SK-N-SH treated with all-trans-retinoic acid at 6 μM for 48 hours (cell line): ENCODE results near the gene KLHDC10.

Experiments
- ATAC-seq: fragments of 200-7000 bp; cut with Tn5 transposase; 3 replicates; pipeline ENCODE4 v1.9.1; 2020; ENCODE audit warnings: mild to moderate bottlenecking, moderate library complexity
- ARNTL ChIP-seq: fragments of 450-650 bp; formaldehyde crosslinking; IDR thresholded peaks from 2 replicates; pipeline ENCODE4 v1.5.0; 2020; ENCODE audit warnings: low read depth, mild to moderate bottlenecking, moderate library complexity, borderline replicate concordance
- BACH2 ChIP-seq: fragments of 250-450 bp; sonication (Bioruptor Pico); IDR thresholded peaks from 2 replicates; pipeline ENCODE4 v1.9.0; 2021; ENCODE audit warnings: mild to moderate bottlenecking, borderline replicate concordance
- CSDC2 ChIP-seq: fragments of 250-450 bp; sonication (Bioruptor Pico); IDR thresholded peaks from 2 replicates; pipeline ENCODE4 v1.5.0; 2020; ENCODE audit warnings: mild to moderate bottlenecking, moderate library complexity
- ESRRG ChIP-seq: fragments of 250-450 bp; sonication (Bioruptor Pico); IDR thresholded peaks from 2 replicates; pipeline ENCODE4 v1.6.1; 2021; ENCODE audit warnings: mild to moderate bottlenecking
- GLIS3 ChIP-seq: fragments of 250-450 bp; sonication (Bioruptor Pico); IDR thresholded peaks from 2 replicates; pipeline ENCODE4 v1.5.0; 2020; ENCODE audit warnings: mild to moderate bottlenecking, moderate library complexity
- ISL1 ChIP-seq: fragments of 250-450 bp; sonication (Bioruptor Pico); IDR thresholded peaks from 2 replicates; pipeline ENCODE4 v2.1.2; 2022; ENCODE audit warnings: mild to moderate bottlenecking, moderate library complexity
- OSR1 ChIP-seq: fragments of 250-450 bp; sonication (Bioruptor Pico); IDR thresholded peaks from 2 replicates; pipeline ENCODE4 v1.8.0; 2022; ENCODE audit warnings: moderate library complexity, mild to moderate bottlenecking, inconsistent platforms
- PPARA ChIP-seq: fragments of 250-450 bp; sonication (Bioruptor Pico); IDR thresholded peaks from 2 replicates; pipeline ENCODE4 v1.5.0; 2020; ENCODE audit warnings: mild to moderate bottlenecking, borderline replicate concordance
- RARB ChIP-seq: fragments of 250-450 bp; sonication (Bioruptor Pico); IDR thresholded peaks from 2 replicates; pipeline ENCODE4 v1.8.0; 2021; ENCODE audit warnings: mild to moderate bottlenecking, moderate library complexity
- SNAI2 ChIP-seq: fragments of 250-450 bp; sonication (Bioruptor Pico); IDR thresholded peaks from 2 replicates; pipeline ENCODE4 v1.5.0; 2020; ENCODE audit warnings: mild to moderate bottlenecking, moderate library complexity
- TOX ChIP-seq: fragments of 250-450 bp; sonication (Bioruptor Pico); IDR thresholded peaks from 2 replicates; pipeline ENCODE4 v1.8.0; 2021; ENCODE audit warnings: mild to moderate bottlenecking, moderate library complexity, borderline replicate concordance
- ZC3H10 ChIP-seq: fragments of 250-450 bp; sonication (Bioruptor Pico); IDR thresholded peaks from 2 replicates; pipeline ENCODE4 v1.5.1; 2021; ENCODE audit warnings: mild to moderate bottlenecking, moderate library complexity
- ZFP3 ChIP-seq: fragments of 250-450 bp; sonication (Bioruptor Pico); IDR thresholded peaks from 2 replicates; pipeline ENCODE4 v1.5.0; 2020; ENCODE audit warnings: mild to moderate bottlenecking, moderate library complexity
- ZFP30 ChIP-seq: fragments of 450-650 bp; formaldehyde crosslinking; IDR thresholded peaks from 2 replicates; pipeline ENCODE4 v1.5.0; 2022; ENCODE audit warnings: mild to moderate bottlenecking, moderate library complexity
- ZNF565 ChIP-seq: fragments of 450-650 bp; formaldehyde crosslinking; conservative IDR thresholded peaks from 2 replicates; pipeline ENCODE4 v1.5.0; 2020; ENCODE audit warnings: low read depth, mild to moderate bottlenecking, moderate library complexity
- ZNF70 ChIP-seq: fragments of 450-650 bp; formaldehyde crosslinking; IDR thresholded peaks from 2 replicates; pipeline ENCODE4 v1.5.0; 2020; ENCODE audit warnings: mild to moderate bottlenecking, moderate library complexity
- ZNF8 ChIP-seq: fragments of 450-650 bp; formaldehyde crosslinking; IDR thresholded peaks from 2 replicates; pipeline ENCODE4 v1.5.0; 2020; ENCODE audit warnings: mild to moderate bottlenecking, moderate library complexity
- TF ChIP-seq, protein P1 (sequence below): fragments of 250-450 bp; sonication (Bioruptor Pico); IDR thresholded peaks from 2 replicates; pipeline ENCODE4 v1.8.0; 2020; ENCODE audit warnings: mild to moderate bottlenecking, moderate library complexity, borderline replicate concordance
- TF ChIP-seq, protein P2 (sequence below): fragments of 250-450 bp; sonication (Bioruptor Pico); IDR thresholded peaks from 2 replicates; pipeline ENCODE4 v1.8.0; 2021; ENCODE audit warnings: low read depth, mild to moderate bottlenecking, moderate library complexity, borderline replicate concordance
- TF ChIP-seq, protein P3 (sequence below): fragments of 250-450 bp; sonication (Bioruptor Pico); IDR thresholded peaks from 2 replicates; pipeline ENCODE4 v1.5.1; 2020; ENCODE audit warnings: low read depth, mild to moderate bottlenecking, moderate library complexity
- TF ChIP-seq, protein P4 (sequence below): fragments of 250-450 bp; sonication (Bioruptor Pico); IDR thresholded peaks from 2 replicates; pipeline ENCODE4 v1.5.0; 2020; ENCODE audit warnings: mild to moderate bottlenecking, moderate library complexity

KLHDC10 gene

DNA sequence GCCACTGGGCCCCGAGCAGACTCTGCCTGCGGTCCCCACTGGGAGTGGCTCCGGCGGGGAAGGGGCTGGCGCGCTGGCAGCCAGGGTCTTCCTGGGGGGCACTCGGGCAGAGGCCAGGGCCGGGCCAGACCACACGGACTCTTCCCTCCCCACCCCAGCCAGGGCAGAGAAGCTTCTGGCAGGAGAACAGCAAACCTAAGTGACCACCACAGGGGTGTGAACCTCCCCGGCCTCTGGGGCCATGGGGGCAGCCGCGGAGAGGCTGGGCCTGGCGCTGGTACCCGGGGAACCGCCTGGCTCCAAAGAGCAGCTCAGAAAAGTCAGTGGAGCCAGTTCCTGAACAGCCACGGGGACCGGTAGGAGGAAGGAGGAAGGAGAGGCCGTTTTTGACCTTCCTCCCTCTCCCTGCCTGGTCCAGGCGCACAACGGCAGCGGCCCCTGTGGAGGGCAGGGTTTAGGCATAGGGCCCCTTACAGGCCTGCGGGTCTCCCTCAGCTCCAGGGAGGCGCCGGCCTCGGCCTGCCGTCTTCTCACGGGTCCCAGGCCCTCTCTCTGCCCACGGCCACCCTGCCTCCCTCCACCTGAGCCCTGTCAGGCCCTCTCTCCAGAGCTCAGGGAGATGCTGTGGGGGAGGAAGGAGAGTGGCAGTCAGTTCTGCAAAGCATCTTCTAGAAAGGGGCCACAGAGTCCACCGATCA is 83.0 kb downstream of the KLHDC10 start:
- ATAC-seq: peak; percentile 6
- TF ChIP-seq, protein P1, sequence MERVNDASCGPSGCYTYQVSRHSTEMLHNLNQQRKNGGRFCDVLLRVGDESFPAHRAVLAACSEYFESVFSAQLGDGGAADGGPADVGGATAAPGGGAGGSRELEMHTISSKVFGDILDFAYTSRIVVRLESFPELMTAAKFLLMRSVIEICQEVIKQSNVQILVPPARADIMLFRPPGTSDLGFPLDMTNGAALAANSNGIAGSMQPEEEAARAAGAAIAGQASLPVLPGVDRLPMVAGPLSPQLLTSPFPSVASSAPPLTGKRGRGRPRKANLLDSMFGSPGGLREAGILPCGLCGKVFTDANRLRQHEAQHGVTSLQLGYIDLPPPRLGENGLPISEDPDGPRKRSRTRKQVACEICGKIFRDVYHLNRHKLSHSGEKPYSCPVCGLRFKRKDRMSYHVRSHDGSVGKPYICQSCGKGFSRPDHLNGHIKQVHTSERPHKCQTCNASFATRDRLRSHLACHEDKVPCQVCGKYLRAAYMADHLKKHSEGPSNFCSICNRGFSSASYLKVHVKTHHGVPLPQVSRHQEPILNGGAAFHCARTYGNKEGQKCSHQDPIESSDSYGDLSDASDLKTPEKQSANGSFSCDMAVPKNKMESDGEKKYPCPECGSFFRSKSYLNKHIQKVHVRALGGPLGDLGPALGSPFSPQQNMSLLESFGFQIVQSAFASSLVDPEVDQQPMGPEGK (CRISPR knock-in tag): no peak
- TF ChIP-seq ZFP30 (no peak), ZFP3 (CRISPR knock-in tag) (no peak), CSDC2 (CRISPR knock-in tag) (no peak), RARB (no peak), ISL1 (CRISPR knock-in tag) (no peak), TOX (no peak), OSR1 (no peak), ARNTL (CRISPR knock-in tag) (no peak), ZNF8 (CRISPR knock-in tag) (no peak), PPARA (CRISPR knock-in tag) (no peak), ZNF565 (CRISPR knock-in tag) (no peak), BACH2 (no peak), SNAI2 (CRISPR knock-in tag) (no peak), ZC3H10 (CRISPR knock-in tag) (no peak)
- TF ChIP-seq, protein P2, sequence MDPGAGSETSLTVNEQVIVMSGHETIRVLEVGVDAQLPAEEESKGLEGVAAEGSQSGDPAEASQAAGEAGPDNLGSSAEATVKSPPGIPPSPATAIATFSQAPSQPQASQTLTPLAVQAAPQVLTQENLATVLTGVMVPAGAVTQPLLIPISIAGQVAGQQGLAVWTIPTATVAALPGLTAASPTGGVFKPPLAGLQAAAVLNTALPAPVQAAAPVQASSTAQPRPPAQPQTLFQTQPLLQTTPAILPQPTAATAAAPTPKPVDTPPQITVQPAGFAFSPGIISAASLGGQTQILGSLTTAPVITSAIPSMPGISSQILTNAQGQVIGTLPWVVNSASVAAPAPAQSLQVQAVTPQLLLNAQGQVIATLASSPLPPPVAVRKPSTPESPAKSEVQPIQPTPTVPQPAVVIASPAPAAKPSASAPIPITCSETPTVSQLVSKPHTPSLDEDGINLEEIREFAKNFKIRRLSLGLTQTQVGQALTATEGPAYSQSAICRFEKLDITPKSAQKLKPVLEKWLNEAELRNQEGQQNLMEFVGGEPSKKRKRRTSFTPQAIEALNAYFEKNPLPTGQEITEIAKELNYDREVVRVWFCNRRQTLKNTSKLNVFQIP (CRISPR knock-in tag): no peak
- TF ChIP-seq, protein P3, sequence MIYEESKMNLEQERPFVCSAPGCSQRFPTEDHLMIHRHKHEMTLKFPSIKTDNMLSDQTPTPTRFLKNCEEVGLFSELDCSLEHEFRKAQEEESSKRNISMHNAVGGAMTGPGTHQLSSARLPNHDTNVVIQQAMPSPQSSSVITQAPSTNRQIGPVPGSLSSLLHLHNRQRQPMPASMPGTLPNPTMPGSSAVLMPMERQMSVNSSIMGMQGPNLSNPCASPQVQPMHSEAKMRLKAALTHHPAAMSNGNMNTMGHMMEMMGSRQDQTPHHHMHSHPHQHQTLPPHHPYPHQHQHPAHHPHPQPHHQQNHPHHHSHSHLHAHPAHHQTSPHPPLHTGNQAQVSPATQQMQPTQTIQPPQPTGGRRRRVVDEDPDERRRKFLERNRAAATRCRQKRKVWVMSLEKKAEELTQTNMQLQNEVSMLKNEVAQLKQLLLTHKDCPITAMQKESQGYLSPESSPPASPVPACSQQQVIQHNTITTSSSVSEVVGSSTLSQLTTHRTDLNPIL (CRISPR knock-in tag): no peak
- TF ChIP-seq, protein P4, sequence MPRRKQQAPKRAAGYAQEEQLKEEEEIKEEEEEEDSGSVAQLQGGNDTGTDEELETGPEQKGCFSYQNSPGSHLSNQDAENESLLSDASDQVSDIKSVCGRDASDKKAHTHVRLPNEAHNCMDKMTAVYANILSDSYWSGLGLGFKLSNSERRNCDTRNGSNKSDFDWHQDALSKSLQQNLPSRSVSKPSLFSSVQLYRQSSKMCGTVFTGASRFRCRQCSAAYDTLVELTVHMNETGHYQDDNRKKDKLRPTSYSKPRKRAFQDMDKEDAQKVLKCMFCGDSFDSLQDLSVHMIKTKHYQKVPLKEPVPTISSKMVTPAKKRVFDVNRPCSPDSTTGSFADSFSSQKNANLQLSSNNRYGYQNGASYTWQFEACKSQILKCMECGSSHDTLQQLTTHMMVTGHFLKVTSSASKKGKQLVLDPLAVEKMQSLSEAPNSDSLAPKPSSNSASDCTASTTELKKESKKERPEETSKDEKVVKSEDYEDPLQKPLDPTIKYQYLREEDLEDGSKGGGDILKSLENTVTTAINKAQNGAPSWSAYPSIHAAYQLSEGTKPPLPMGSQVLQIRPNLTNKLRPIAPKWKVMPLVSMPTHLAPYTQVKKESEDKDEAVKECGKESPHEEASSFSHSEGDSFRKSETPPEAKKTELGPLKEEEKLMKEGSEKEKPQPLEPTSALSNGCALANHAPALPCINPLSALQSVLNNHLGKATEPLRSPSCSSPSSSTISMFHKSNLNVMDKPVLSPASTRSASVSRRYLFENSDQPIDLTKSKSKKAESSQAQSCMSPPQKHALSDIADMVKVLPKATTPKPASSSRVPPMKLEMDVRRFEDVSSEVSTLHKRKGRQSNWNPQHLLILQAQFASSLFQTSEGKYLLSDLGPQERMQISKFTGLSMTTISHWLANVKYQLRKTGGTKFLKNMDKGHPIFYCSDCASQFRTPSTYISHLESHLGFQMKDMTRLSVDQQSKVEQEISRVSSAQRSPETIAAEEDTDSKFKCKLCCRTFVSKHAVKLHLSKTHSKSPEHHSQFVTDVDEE: no peak

DNA sequence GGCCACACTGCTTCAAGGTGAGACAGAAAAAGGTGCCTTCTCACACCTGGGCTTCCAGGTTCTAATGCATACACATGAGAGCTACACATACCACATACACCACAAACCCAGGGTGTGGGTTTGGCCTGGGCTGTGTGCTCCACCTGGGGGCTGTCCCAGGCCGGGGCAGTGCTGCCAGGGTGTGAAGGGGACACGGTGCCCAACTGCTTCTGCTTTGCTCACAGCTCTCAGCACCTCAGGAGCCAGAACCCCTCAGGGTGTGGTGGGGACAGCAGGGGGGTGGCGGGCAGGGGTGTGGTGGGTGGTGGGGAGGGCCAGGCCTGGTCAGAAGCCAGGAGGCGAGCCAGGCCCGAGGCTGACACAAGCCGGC is 83.8 kb downstream of the KLHDC10 start:
- ATAC-seq: peak; percentile 59
- TF ChIP-seq TOX: no peak
- TF ChIP-seq ESRRG (CRISPR knock-in tag): no peak
- TF ChIP-seq BACH2: no peak
- TF ChIP-seq ZFP3 (CRISPR knock-in tag): no peak
- TF ChIP-seq ISL1 (CRISPR knock-in tag): no peak
- TF ChIP-seq ZFP30: no peak
- TF ChIP-seq, protein P2 (CRISPR knock-in tag): no peak
- no peak for TF ChIP-seq OSR1
- no peak for TF ChIP-seq PPARA (CRISPR knock-in tag)
- TF ChIP-seq, protein P4: no peak
- TF ChIP-seq CSDC2 (CRISPR knock-in tag): no peak
- TF ChIP-seq, protein P3 (CRISPR knock-in tag): no peak
- no peak for TF ChIP-seq ARNTL (CRISPR knock-in tag)
- no peak for TF ChIP-seq SNAI2 (CRISPR knock-in tag)
- no peak for TF ChIP-seq ZNF70 (CRISPR knock-in tag)
- TF ChIP-seq GLIS3 (CRISPR knock-in tag): no peak
- TF ChIP-seq ZC3H10 (CRISPR knock-in tag): no peak
